ENCODE results near the gene AGT.

Gene AGT

GRCh38 chr1:230713915-230714764, at the start of gene AGT:
AGT (minus strand) TSS chr1:230714122; CDS start chr1:230710823, 3,299 bp downstream.
- DNase-seq (ENCODE audit: low read depth): peak; percentile 30

- no peak for DNase-seq (ENCODE audit: low read depth)
Measured at GRCh38 chr1:230761443-230762167, 47.7 kb upstream of the AGT start.

GRCh38 chr1:230760360-230760827, 46.5 kb upstream of the AGT start:
- no peak for DNase-seq (ENCODE audit: low read depth)

GRCh38 chr1:230759369-230760065, 45.6 kb upstream of the AGT start:
- DNase-seq (ENCODE audit: low read depth): no peak

GRCh38 chr1:230758709-230759368, 44.9 kb upstream of the AGT start:
- DNase-seq (ENCODE audit: low read depth): peak; percentile 78

DNA sequence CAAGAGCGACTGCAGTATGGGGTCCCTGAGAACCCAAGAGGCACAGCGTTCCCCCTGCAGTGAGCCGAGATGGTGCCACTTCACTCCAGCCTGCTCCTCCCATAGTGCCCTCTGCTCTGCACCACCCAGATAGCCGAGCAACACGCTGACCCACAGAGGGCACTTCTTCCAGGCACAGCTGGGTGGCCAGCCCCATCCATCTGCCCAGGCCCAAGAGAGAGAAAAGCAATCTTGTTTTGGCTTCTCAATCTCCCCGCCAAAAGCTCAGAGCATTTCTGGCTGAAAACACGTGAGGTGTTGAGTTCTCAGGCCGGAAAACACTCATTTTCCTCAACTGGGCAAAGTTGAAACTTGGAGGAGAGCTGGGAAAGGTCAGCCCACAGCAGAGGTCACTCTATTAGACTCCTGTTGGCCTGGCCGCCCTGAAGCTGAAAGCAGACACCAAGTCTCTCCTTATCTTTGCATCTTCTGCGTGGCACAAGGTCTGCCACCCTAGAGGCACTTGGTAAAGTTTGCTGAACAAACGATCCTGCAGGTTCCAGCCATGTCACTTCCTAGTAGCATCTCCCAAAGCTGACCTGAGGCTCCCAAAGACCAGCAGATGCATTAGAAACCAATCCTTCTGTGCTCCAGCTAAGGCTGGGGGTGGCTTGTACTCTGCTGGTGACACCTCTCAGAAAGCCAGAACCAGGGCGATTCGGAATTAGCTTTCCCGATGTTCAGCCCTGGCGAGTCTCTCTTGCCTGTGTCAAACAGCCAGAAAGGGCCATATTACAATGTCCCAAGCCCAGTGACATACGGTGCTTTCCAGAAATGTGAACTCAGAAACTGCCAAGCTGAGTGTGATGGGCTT, 44.2 kb upstream of the AGT start:
- no peak for DNase-seq (ENCODE audit: low read depth)

GRCh38 chr1:230754796-230755195, 40.9 kb upstream of the AGT start:
- DNase-seq (ENCODE audit: low read depth): peak; percentile 48

- DNase-seq (ENCODE audit: low read depth): peak; percentile 40
Measured at GRCh38 chr1:230753586-230754251, 39.8 kb upstream of the AGT start.

- no peak for DNase-seq (ENCODE audit: low read depth)
Measured at GRCh38 chr1:230753191-230753585, 39.3 kb upstream of the AGT start.

- no peak for DNase-seq (ENCODE audit: low read depth)
Measured at GRCh38 chr1:230752407-230752806, 38.5 kb upstream of the AGT start.

DNA sequence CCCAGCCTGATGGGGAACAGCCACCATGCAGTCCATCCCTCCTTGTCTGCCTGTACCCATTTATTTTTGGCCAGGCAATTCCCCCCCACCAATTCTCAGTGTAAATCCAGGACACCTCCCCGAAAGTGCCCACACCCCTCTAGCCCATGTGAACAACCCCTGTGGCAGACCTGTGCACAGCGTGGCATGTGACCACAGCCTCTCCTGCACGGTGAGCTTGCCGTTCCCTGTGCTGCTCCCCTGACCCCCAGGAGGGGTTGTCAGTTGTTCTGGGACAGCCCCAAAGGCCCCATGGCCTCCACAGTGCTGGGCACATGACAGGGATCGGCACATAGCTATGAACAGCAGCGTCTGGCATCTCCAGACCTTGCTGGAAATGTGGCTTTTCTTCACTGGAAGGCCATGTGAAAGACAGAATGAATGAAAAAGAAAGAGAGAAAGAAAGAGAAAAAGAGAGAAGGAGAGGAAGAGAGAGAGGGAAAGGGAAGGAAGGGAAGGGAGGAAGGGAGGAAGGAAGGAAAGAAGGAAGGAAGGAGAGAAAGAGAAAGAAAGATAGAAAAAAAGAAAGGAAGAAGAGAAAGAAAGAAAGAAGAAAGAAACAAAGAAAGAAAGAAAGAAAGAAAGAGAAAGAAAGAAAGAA, 37.2 kb upstream of the AGT start:
- DNase-seq (ENCODE audit: low read depth): no peak

DNA sequence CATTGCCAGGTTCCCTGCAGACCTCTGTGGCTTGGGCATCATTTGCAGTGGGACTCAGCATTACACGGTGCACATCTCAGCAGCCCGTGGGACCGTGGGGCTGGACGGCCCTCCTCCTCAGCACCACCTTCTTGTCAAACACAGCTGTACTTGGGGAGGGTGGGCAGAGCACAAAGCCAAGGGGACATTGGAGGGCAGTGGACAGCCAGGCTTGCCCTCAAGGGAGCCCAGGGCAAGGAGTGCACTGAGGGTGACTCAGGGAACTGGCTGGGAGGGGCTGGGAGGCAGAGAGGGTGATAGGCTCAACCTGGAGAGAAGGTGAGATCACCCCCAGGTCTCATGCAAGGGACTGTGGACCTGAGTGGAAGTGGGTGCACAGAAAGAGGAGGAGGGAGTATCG, 36.7 kb upstream of the AGT start:
- DNase-seq (ENCODE audit: low read depth): no peak

GRCh38 chr1:230749635-230750034, 35.7 kb upstream of the AGT start:
- no peak for DNase-seq (ENCODE audit: low read depth)

DNA sequence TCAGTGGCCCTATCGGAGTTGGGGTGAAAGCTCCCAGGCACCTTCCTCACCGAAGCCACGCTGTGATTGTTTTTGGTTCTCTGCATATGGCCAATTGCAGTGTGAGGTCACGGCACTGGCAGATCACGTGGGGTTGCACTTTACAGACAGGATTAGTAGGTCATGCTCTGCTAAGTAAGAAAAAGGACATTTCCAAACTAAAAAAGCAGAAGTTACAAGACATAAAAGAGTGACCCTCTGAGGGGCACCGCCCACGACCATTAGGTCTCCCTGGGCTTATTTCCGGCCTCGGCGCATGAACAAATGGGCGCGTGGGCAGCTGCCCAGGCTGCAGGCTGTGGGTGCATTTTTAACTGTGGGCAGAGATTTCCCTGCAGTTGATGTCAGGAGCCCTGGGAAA, 35.2 kb upstream of the AGT start:
- DNase-seq (ENCODE audit: low read depth): no peak

DNA sequence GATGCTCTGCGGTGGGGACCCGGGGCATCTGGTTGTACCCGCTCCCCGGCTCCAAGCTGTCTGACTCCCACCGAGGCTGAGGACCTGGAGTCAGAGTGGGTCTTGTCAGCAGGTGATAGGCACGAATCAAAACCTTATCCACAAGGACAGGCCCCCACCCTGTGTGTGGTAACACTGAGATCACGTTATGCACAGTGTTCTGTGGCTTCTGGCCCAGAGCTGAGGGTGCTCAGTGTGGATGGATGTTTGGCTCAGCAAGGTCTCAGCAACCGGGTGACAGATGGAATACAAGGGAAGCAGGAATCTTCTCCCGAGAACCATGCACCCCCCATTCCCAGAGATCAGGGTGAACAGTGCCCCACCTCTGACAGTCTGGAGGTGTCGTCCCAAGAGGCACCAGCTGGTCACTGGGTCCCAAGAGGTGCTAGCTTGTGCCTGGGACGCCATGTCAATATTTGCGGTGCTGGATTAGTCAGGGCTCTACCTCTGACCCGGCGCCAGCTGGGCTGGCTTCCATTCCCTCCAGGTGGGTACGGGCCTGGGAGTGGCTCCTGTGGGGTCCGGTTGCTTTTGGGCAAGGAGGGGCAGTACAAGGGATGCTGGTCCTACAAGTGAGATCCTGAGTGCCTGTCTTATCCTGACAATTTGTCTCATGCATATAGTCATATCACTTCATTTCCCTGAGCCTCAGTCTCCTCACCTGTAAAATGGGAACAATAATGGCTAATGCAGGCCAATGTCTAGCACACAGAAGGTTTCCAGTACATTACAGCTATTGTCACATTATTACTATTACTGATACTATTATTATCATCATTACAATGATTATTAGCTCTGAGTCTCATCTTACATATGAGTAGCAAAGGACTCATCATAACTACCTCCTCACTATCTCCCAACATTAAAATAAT, 34.2 kb upstream of the AGT start:
- no peak for DNase-seq (ENCODE audit: low read depth)

DNA sequence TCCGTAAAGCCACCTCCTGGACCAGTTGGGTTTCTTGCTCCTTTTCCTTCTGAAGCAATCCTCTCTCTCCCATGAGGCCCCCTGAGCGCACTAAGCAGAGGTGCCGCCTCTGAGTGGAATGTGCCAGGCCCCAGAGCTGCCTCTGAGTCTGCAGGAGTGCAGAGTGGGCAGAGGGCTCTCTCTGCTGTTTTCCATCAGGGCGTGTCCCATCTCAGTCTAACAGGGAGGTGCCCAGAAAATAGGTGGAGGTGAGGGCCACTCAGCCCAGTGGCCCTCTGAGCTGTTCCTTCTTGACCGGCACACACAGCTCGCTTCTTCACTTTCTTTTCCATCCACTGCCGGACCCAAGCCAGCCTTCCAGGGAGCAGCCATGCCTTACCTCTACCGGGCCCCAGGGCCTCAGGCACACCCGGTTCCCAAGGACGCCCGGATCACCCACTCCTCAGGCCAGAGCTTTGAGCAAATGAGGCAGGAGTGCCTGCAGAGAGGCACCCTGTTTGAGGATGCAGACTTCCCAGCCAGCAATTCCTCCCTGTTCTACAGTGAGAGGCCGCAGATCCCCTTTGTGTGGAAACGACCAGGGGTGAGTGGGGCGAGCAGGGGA, 33.3 kb upstream of the AGT start, which contains the start of gene CAPN9:
Gene CAPN9 (plus strand): TSS at position 262 of the 604 bp plus-strand sequence. CDS start 109 bp downstream, at position 371.
- DNase-seq (ENCODE audit: low read depth): no peak

DNA sequence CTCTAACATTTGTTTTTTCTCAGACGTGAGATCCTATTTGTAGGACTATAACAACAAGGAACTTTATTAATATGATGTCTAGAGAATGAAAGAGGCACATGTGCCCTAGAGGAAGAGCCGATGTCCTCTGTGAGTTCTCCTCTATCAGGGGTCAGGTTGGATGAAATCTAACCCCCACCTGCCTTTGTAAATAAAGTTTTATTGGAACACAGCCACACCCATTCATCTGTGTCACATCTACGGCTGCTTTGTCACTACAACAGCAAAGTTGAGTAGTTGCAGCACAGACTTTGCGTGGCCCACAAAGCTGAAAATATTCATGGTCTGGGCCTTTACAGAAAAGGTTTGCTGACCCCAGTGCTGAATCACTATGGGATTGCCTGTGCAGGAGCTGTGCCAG, 32.7 kb upstream of the AGT start:
- peak; percentile 25 for DNase-seq (ENCODE audit: low read depth)

GRCh38 chr1:230745071-230745470, 31.1 kb upstream of the AGT start:
- DNase-seq (ENCODE audit: low read depth): no peak
